Astrocyte (in vitro differentiated cells and primary cell): ENCODE results near the gene TMEM45B.

ENCODE experiments used
- CTCF ChIP-seq: IDR thresholded peaks from 2 replicates; pipeline ENCODE4 v1.5.1; 2011; ENCODE audit warnings: low read depth, mild to moderate bottlenecking, inconsistent platforms, low read length, moderate library complexity; ENCODE audit not compliant: insufficient read depth
- EZH2 ChIP-seq: IDR thresholded peaks from 2 replicates; pipeline ENCODE4 v1.6.1; 2012; ENCODE audit warnings: mild to moderate bottlenecking, low read length, inconsistent platforms; ENCODE audit not compliant: insufficient read depth

- TF ChIP-seq CTCF (no peak), EZH2 (no peak)
Measured at GRCh38 chr11:129895126-129896041, 79.7 kb downstream of the TMEM45B start, which contains the start of gene NFRKB.
